Esophagus muscularis mucosa (tissue), 4 donors: ENCODE data around the gene KCP. TPM values are rescaled to one million over a fixed set of nuclear protein-coding genes. Genes with fewer than 3 reads are reported as not detected.

Source experiments
- DNase-seq: peaks from one replicate; pipeline ENCODE4 v3.0.0-alpha.2; 2017; ENCODE audit errors: extremely low spot score
- H3K27ac ChIP-seq, 4 donors: fragments of 200-600 bp; sonication (generic); replicated peaks in 1 of 4; 1 replicate in 3 of 4; 2 replicates in 1 of 4; pipeline ENCODE4 v1.5.1; 2016 to 2019; ENCODE audit warnings: mild to moderate bottlenecking in 1 of 4
- H3K27me3 ChIP-seq, 4 donors: fragments of 200-600 bp; sonication (generic); one replicate each; pipeline versions ENCODE4 v1.5.1 to v1.6.0; 2016 to 2019
- H3K36me3 ChIP-seq, 4 donors: fragments of 200-600 bp; sonication (generic); one replicate each; pipeline ENCODE4 v1.5.1; 2016 to 2019
- H3K4me1 ChIP-seq, 4 donors: fragments of 200-600 bp; sonication (generic); one replicate each; pipeline ENCODE4 v1.5.1; 2016 to 2019
- H3K4me3 ChIP-seq, 4 donors: fragments of 200-600 bp; sonication (generic); 1 replicate in 2 of 4; 2 replicates in 2 of 4; pipeline ENCODE4 v1.5.1; 2016 to 2019; ENCODE audit warnings: mild to moderate bottlenecking in 4 of 4, moderate library complexity in 1 of 4
- H3K9me3 ChIP-seq, 4 donors: fragments of 200-600 bp; sonication (generic); 1 replicate in 3 of 4; 2 replicates in 1 of 4; pipeline ENCODE4 v1.5.1; 2016 to 2019
- CTCF ChIP-seq, 3 experiments: fragments of 200-600 bp in 2 of 3; fragments of 450-650 bp in 1 of 3; sonication (generic) in 2 of 3; IDR thresholded peaks; one replicate each; pipeline ENCODE4 v1.5.1; 2017 to 2019; ENCODE audit warnings: antibody characterized with exemption in 3 of 3, mild to moderate bottlenecking in 2 of 3, moderate library complexity in 1 of 3
- EP300 ChIP-seq: sonication (generic); formaldehyde crosslinking; IDR thresholded peaks from one replicate; pipeline ENCODE4 v1.6.1; 2017; ENCODE audit warnings: antibody characterized with exemption
- POLR2A ChIP-seq: fragments of 450-650 bp; IDR thresholded peaks from one replicate; pipeline ENCODE4 v1.6.1; 2017; ENCODE audit warnings: antibody characterized with exemption, moderate library complexity, mild to moderate bottlenecking, low read depth
- POLR2AphosphoS5 ChIP-seq, 2 donors: sonication (generic); formaldehyde crosslinking; IDR thresholded peaks; one replicate each; pipeline ENCODE4 v1.6.1; 2017; ENCODE audit warnings: antibody characterized with exemption in 2 of 2
- WGBS: methylation state at CpG from one replicate; pipeline ENCODE4 v1.1.5; 2018; 5-methylcytosine and 5-hydroxymethylcytosine counted together
- intact Hi-C: fragments of 100-400 bp; cut with DNase I; formaldehyde crosslinking; loops from one replicate; pipeline ENCODE4 v1.15.1; 2023
- total RNA-seq, 4 donors: library from RNA; depleted of rRNA; stranded (reverse); fragments of >200 nt; gene quantifications; one replicate each; pipeline versions ENCODE4 v1.1.0 to v1.2.1, GENCODE V29; 2016

KCP gene
- total RNA-seq, 4 donors from 2014 or later, result 0.13 to 0.66 (median 0.29) TPM; not detected in 1

GRCh38 chr7:128833148-128833945 is 77.2 kb downstream of the KCP start:
- intact Hi-C loops, result loop anchor here (5.0 kb wide), 1 partner anchor 71 kb away; no protein-coding TSS in a partner anchor

DNA sequence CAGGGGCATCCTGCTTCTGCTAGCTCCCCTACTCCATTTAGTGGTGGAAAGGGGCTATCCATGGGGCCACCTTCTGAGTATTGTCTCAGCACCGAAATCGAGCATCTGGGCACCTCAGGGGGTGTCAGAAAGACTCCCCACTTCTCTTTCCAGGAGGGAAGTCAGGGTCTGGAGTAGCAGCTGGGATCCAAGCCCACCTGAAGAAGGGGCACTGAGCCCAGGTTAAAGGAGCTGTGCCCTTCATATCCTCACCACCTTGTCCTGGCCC is 77.7 kb downstream of the KCP start:
- Histone ChIP-seq H3K4me1 (peaks cover 60 to 98% (median 93%) of the 10 kb centered on the region in 4 donors), H3K9me3 (no peaks in the 10 kb centered on the region), H3K4me3 (peak overlapping the region; percentile 79 to 86 (median 82)), H3K36me3 (peaks cover 5 to 31% (median 29%) of the 10 kb centered on the region in 4 donors), H3K27me3 (peaks cover 0 to 4% (median 0%) of the 10 kb centered on the region in 4 donors), H3K27ac (peak overlapping the region; percentile 97 to 99 (median 98))
- DNase-seq, result no peak
- WGBS, result no CpG with 5 or more reads among the region's 2 CpGs
- intact Hi-C loops, result loop anchor here (5.0 kb wide), 1 partner anchor 71 kb away; no protein-coding TSS in a partner anchor
- no peak for TF ChIP-seq CTCF (IDR thresholded peaks at IDR 0.05)
- TF ChIP-seq POLR2A, result no peak
- TF ChIP-seq POLR2AphosphoS5 (IDR thresholded peaks at IDR 0.05), result no peak

More at GRCh38 chr7:128833148-128833945, 77.2 kb downstream of the KCP start:
- Histone ChIP-seq H3K4me1 (peaks cover 60 to 97% (median 88%) of the 10 kb centered on the region in 4 donors), H3K36me3 (peaks cover 10 to 36% (median 35%) of the 10 kb centered on the region in 4 donors), H3K27me3 (peaks cover 0 to 4% (median 0%) of the 10 kb centered on the region in 4 donors), H3K27ac (peak overlapping the region; percentile 97 to 99 (median 98)), H3K4me3 (peak overlapping the region; percentile 79 to 86 (median 82)), H3K9me3 (no peaks in the 10 kb centered on the region)
- TF ChIP-seq POLR2A, result peak; percentile 15
- no peak for TF ChIP-seq EP300
- no peak for TF ChIP-seq CTCF (IDR thresholded peaks at IDR 0.05)
- TF ChIP-seq POLR2AphosphoS5 (IDR thresholded peaks at IDR 0.05), result peak; percentile 71 to 73
- no peak for DNase-seq
- 5% methylated on average over 8 of the region's 13 CpGs for WGBS

DNA sequence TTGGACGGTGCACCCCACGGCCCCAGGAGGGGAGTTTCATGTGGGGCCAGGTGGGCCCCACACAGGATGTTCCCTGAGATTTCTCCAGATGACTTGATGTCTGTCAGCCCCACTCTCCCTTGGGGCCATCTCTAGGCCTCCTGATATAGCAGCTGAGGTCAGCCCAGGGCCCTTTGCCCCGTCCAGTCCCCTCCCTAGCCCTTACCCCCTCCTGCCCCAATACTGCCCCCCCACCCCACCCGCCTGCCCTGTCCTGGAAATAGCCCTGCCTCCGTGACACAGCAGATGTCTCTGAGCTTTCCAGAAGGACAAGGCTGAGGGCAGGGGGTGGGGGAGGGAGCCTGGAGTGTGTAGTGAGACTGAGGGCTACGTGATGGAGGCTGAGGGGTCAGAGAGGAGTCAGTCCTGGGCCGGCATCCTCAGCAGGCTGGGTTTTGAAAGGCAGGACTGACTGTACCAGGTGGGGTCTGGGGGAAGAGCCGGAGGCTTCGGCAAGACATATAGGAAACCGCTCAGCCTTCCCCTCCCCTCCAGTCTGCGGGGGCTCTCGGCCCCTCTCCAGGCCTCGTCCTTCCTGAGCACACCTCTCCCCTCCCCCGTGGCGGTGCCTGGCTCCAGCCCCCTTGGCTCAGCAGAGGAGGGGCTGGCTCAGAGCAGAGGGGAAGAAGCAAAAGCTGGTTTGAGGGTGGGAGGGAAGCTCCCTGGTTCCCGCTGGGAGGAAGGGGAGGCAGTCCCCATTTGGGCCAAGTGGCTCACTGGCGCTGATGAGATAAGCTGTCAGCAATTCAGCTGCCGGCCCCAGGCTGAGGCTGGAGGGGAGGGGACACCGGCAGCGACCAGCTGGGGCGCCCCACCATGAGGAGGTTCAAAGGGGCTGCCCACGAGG is 78.3 kb downstream of the KCP start:
- intact Hi-C loops, result loop anchor here (5.0 kb wide), 1 partner anchor 70 kb away; no protein-coding TSS in a partner anchor
- TF ChIP-seq CTCF (IDR thresholded peaks at IDR 0.05) (no peak), POLR2AphosphoS5 (IDR thresholded peaks at IDR 0.05) (peak in 1 of 2 donors; percentile 28)
- DNase-seq, result no peak
- Histone ChIP-seq H3K4me3 (peak overlapping the region; percentile 79 to 86 (median 82)), H3K4me1 (peaks cover 65 to 99% (median 97%) of the 10 kb centered on the region in 4 donors), H3K27me3 (peaks cover 0 to 4% (median 0%) of the 10 kb centered on the region in 4 donors), H3K27ac (peak overlapping the region; percentile 97 to 99 (median 98)), H3K36me3 (peaks cover under 1 to 25% (median 24%) of the 10 kb centered on the region in 4 donors), H3K9me3 (no peaks in the 10 kb centered on the region)
- 8% methylated on average over 9 of the region's 22 CpGs for WGBS

GRCh38 chr7:128831178-128831993 is 79.1 kb downstream of the KCP start:
- Histone ChIP-seq H3K27me3 (peaks cover 0 to 4% (median 0%) of the 10 kb centered on the region in 4 donors), H3K9me3 (no peaks in the 10 kb centered on the region), H3K27ac (peak overlapping the region; percentile 97 to 99 (median 98)), H3K4me1 (peaks cover 70 to 95% (median 92%) of the 10 kb centered on the region in 4 donors), H3K4me3 (peak overlapping the region; percentile 79 to 86 (median 82)), H3K36me3 (peaks cover 0 to 16% (median 15%) of the 10 kb centered on the region in 4 donors)
- WGBS, result 6% methylated on average over 11 of the region's 33 CpGs
- TF ChIP-seq POLR2A (peak; percentile 32), EP300 (no peak), POLR2AphosphoS5 (IDR thresholded peaks at IDR 0.05) (peak; percentile 88 to 92)
- DNase-seq, result no peak
- intact Hi-C loops, result loop anchor here (5.0 kb wide), 1 partner anchor 69 kb away; no protein-coding TSS in a partner anchor
